ENCODE measurements around the gene SGCE. TPM values are rescaled to one million over a fixed set of nuclear protein-coding genes. Genes with fewer than 3 reads are reported as not detected.

SGCE gene
- total RNA-seq, 1 experiment from 2014 or later, result 17.4 TPM

GRCh38 chr7:94595717-94596116 is 60.2 kb downstream of the SGCE start:
- Histone ChIP-seq H3K79me2 (ENCODE audit: insufficient read depth, low read length) (no peaks in the 10 kb centered on the region), H3K36me3 (ENCODE audit: control insufficient read depth in 1 of 2, insufficient read depth in 2 of 2, low read length in 2 of 2) (no peaks in the 10 kb centered on the region), H3K9ac (ENCODE audit: low read length) (no peak overlapping the region), H3K9me2 (ENCODE audit: insufficient read depth) (no peaks in the 10 kb centered on the region), H4K20me1 (ENCODE audit: insufficient read depth) (no peaks in the 10 kb centered on the region), H2AFZ (ENCODE audit: low read depth, low read length, poor library complexity, severe bottlenecking) (no peak overlapping the region), H3K27me3 (ENCODE audit: insufficient read depth, low read length) (no peaks in the 10 kb centered on the region), H3K4me1 (ENCODE audit: control insufficient read depth in 1 of 2, insufficient read depth in 2 of 2, low read length in 2 of 2) (no peaks in the 10 kb centered on the region), H3K27ac (ENCODE audit: low read depth, low read length) (no peak overlapping the region), H3K4me3 (replicated peaks in 1 of 2; ENCODE audit: low read depth in 1 of 2, low read length in 2 of 2) (no peak overlapping the region), H3K4me2 (ENCODE audit: low read length) (no peak overlapping the region), H3K9me3 (ENCODE audit: control insufficient read depth in 1 of 2, insufficient read depth in 1 of 2, low read depth in 1 of 2, low read length in 2 of 2) (no peaks in the 10 kb centered on the region)
- POLR2A ChIA-PET, result no interaction called here
- intact Hi-C loops (cut with micrococcal nuclease), result no loop called here
- CTCF ChIA-PET, result no interaction called here
- ATAC-seq (no peak), DNase-seq (ENCODE audit: low read depth, low spot score) (no peak)
- TF ChIP-seq EGR1 (IDR thresholded peaks at IDR 0.05; ENCODE audit: low read depth), result no peak
- no peak for TF ChIP-seq POLR2AphosphoS5 (IDR thresholded peaks at IDR 0.05; ENCODE audit: low read depth, low read length)
- TF ChIP-seq YY1 (IDR thresholded peaks at IDR 0.05; ENCODE audit: extremely low read depth, insufficient replicate concordance, low read depth, low read length), result no peak
- no peak for TF ChIP-seq SP1 (IDR thresholded peaks at IDR 0.05; ENCODE audit: low read depth)
- TF ChIP-seq, protein P1, sequence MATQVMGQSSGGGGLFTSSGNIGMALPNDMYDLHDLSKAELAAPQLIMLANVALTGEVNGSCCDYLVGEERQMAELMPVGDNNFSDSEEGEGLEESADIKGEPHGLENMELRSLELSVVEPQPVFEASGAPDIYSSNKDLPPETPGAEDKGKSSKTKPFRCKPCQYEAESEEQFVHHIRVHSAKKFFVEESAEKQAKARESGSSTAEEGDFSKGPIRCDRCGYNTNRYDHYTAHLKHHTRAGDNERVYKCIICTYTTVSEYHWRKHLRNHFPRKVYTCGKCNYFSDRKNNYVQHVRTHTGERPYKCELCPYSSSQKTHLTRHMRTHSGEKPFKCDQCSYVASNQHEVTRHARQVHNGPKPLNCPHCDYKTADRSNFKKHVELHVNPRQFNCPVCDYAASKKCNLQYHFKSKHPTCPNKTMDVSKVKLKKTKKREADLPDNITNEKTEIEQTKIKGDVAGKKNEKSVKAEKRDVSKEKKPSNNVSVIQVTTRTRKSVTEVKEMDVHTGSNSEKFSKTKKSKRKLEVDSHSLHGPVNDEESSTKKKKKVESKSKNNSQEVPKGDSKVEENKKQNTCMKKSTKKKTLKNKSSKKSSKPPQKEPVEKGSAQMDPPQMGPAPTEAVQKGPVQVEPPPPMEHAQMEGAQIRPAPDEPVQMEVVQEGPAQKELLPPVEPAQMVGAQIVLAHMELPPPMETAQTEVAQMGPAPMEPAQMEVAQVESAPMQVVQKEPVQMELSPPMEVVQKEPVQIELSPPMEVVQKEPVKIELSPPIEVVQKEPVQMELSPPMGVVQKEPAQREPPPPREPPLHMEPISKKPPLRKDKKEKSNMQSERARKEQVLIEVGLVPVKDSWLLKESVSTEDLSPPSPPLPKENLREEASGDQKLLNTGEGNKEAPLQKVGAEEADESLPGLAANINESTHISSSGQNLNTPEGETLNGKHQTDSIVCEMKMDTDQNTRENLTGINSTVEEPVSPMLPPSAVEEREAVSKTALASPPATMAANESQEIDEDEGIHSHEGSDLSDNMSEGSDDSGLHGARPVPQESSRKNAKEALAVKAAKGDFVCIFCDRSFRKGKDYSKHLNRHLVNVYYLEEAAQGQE (IDR thresholded peaks at IDR 0.05; ENCODE audit: low read depth), result no peak
- no peak for TF ChIP-seq CTCF (IDR thresholded peaks at IDR 0.05 in 2 of 3, conservative IDR thresholded peaks at IDR 0.05 in 1 of 3; ENCODE audit: borderline replicate concordance in 1 of 3, insufficient read depth in 1 of 3, low read depth in 2 of 3, low read length in 2 of 3)
- no peak for TF ChIP-seq FOSL1 (IDR thresholded peaks at IDR 0.05; ENCODE audit: low read depth)
- no peak for TF ChIP-seq ELF1 (IDR thresholded peaks at IDR 0.05; ENCODE audit: borderline replicate concordance, low read depth)
- TF ChIP-seq ZBTB33 (IDR thresholded peaks at IDR 0.05; ENCODE audit: extremely low read depth, insufficient replicate concordance, low read length), result no peak
- no peak for TF ChIP-seq CEBPB (IDR thresholded peaks at IDR 0.05; ENCODE audit: low read depth)
- no peak for TF ChIP-seq CBX3 (IDR thresholded peaks at IDR 0.05; ENCODE audit: low read depth)
- TF ChIP-seq ZNF274 (IDR thresholded peaks at IDR 0.05; ENCODE audit: low read depth, low read length), result no peak
- TF ChIP-seq POLR2A (IDR thresholded peaks at IDR 0.05; ENCODE audit: borderline replicate concordance, extremely low read depth, insufficient read depth, insufficient read length), result no peak
- no peak for TF ChIP-seq TCF7L2 (IDR thresholded peaks at IDR 0.05; ENCODE audit: borderline replicate concordance, extremely low read depth, insufficient read depth, insufficient read length)
- TF ChIP-seq MAX (IDR thresholded peaks at IDR 0.05), result no peak
- no peak for TF ChIP-seq ZFX (IDR thresholded peaks at IDR 0.05)
- no peak for TF ChIP-seq JUND (IDR thresholded peaks at IDR 0.05)
- no peak for TF ChIP-seq ATF3 (IDR thresholded peaks at IDR 0.05)
- no peak for TF ChIP-seq SIN3A (IDR thresholded peaks at IDR 0.05; ENCODE audit: low read depth)
- BruUV-seq (replicated peaks), result no TSS peak
- RAD21 ChIA-PET (ENCODE audit: low non-redundant PET in 1 of 2, low total read pairs in 2 of 2, uncharacterized antibody in 2 of 2, unreplicated experiment in 2 of 2), result no interaction called here

Data from HCT116 (cell line).